NCI-H748 treated with DMSO at 0.1 percent for 48 hours (cell line): ENCODE measurements around the gene GAB2.
"Not testable (repeated sequence)": the region's sequence is repeated elsewhere in the genome, so short reads cannot be mapped to it uniquely, and the experiment has no call there.

Source experiments
- DNase-seq: peaks from one replicate; lab custom pipeline; 2025; lab: John Stamatoyannopoulos, UW

Gene GAB2

GRCh38 chr11:78187366-78188285 is 230.0 kb downstream of the GAB2 start:
- DNase-seq, result no peak

GRCh38 chr11:78181185-78181584 is 236.4 kb downstream of the GAB2 start:
- DNase-seq, result no peak

DNA sequence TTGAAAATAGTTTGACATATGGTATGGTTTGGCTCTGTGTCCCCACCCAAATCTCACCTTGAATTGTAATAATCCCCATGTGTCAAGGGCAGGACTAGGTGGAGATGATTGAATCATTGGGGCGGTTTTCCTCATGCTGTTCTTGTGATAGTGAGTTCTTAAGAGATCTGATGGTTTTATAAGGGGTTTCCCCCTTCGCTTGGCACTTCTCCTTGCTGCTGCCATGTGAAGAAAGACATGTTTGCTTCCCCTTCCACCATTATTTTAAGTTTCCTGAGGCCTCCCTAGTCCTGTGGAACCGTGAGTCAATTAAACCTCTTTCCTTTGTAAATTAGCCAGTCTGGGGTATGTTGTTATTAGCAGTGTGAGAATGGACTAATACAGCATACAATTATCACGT is 236.9 kb downstream of the GAB2 start:
- no peak for DNase-seq

DNA sequence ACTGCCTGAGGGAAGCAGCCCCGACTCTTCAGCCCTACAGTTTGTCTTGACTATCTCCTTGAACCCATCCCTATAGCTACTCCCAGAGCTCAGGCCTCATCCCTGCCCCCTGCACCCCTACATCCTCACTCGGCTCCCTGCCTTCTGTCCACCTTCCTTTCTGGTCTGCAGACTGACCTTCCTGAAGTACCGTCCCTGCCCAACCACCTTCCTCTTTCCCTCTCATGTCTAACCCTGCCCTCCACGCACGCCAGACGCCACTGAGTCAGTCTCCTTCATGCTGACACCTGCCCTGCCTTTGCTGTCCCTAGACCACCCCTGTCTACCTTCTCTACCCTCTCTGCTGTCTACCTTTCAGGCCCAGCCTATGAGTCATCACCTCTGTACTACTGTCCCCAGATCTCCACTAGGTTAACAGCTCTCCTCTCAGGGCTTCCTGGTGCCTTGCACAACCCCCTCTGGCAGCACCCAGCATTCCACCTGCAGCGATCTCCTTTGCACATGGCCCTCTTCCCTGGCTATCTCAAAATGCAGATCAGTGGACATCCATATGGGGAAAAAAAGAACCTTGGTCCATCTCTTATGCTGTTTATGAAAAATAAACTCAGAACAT is 238.1 kb downstream of the GAB2 start:
- no peak for DNase-seq

DNA sequence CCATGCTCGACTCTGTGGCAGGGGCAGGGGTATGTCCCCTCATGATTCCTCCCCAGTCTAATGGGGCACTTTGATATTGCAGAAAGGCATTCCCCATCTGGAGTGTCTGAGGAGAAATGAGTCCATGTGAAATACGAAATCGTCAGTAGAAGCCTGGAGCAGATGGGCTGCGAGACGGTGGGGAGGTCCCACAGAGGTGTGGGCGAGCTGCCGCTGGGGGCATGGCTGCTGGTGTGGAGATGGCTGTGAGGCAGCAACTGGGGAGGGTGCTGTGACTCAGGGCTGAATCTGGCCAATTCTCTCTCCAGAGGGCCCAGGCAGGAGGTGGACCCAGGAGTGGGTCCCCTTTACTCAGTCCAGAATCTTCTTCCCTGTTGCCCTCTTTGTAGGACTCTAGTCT is 240.4 kb downstream of the GAB2 start:
- DNase-seq, result no peak

GRCh38 chr11:78176605-78177141 is 240.9 kb downstream of the GAB2 start:
- no peak for DNase-seq

DNA sequence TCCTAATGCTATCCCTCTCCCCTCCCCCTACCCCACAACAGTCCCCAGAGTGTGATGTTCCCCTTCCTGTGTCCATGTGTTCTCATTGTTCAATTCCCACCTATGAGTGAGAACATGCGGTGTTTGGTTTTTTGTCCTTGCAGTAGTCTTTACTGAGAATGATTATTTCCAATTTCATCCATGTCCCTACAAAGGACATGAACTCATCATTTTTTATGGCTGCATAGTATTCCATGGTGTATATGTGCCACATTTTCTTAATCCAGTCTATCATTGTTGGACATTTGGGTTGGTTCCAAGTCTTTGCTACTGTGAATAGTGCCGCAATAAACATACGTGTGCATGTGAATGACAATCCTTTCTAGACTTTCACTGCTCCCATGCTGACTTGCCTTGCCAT is 241.8 kb downstream of the GAB2 start:
- DNase-seq, result not testable (repeated sequence)

- DNase-seq, result no peak
These were observed 245.7 kb downstream of the GAB2 start for GRCh38 chr11:78171951-78172350.

DNA sequence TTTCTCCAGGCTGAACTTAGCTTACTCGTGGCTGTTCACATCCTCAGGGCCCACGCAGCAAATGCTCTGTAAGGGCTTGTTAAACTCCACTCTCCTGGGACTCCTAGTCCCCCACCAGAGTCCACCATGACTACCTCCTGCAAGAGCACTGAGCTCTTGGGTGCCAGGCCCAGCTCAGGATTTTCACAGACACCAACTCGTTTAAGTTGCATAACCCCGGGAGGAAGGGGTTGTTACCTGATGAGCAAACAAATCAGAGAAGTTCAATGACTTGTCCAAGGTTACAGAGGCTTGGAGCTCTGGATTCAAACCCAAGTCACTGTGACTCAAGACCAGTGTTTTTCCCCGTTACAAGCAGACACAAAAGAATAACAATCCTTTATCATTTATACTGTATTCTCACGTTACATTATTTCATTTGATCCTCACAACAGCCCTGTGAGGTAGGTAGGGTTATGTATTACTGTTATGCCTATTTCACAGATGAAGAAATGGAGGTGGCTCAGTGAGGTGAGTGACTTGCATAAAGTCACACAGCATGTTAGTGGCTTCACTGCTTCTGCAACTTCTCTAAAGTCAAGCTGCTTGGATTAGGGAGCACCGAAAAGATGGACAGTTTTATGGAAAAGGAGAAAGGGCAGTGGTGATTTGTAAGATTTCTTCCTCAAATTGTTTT is 246.6 kb downstream of the GAB2 start:
- no peak for DNase-seq

- DNase-seq, result no peak
These were observed 247.2 kb downstream of the GAB2 start for GRCh38 chr11:78170413-78170812.

DNA sequence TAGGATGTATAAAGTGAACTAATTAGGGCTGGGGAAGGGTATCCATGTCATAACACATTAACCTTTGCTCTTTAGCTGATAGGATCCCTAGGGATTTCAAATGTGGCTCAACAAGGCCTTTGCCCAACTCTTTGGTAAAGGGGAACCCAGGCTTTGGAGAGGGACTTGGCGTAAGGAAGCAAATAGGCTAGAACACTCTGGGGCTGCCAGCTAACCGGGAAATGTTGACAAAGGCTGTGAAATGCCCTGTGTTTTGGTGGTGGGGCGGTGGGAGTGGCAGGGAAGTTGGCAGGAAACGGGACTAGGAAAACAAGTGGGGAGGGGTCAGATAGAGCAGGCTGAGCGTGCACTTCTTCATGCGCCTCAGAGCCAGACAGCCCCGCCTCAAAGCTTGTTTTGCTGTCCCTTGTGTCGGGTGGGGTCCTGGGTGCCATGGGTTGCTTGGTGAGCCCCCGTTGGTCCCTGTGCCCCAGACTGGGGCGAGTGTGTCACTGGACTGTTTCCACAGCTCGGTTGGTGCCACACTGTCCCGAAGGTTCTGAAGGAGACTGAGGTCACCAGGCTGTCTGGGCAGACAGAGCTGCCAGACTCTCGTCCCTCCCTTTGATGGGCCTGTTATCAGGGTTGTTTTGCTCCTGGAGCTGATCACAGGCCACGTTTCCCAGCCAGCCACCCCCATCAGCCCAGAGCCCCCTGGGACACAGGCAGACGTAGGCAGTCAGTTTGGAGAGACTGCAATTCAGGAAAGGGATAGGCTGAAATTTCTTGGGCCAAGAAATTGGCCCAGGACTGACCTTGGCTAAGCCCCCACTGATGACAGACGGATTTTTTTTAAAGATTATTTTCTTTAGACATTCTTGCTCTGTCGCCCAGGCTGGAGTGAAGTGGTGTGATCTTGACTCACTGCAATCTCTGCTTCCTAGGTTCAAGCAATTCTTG is 248.8 kb downstream of the GAB2 start:
- DNase-seq, result no peak

DNA sequence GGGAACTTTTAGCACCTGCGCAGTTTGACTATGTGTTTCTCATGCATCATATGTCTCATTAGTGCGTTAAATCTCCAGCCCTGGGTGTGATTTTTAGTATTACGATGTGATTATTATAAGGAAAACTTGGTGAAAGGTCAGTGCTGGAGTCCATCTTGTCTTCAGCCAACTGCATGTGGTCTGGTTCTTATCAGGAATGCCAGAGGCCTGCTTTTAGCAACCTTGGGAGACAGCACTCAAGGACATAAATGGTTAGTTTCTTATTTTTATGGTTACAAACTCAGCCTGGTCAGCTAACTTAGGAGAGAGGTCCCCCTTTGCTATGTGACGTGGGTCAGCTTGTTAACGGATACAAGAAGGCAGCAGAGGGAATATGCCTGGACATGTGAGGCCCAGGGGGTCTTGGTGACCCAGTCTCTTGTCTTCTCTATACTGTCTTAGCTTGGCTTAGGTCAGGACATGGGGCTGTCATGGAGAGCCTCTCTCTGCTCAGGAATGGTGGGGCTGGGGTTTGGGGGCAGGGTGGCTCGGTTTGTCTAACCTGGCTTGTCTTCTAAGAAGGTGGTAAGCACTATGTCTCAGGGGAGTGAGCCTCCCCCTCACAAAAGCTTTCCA is 250.7 kb downstream of the GAB2 start:
- DNase-seq, result no peak
